Smooth muscle cell (in vitro differentiated cells): Measurements from ENCODE around the gene COL9A2. TPM values are rescaled to one million over a fixed set of nuclear protein-coding genes. Genes with fewer than 3 reads are reported as not detected.

Experiments used
- DNase-seq: peaks from one replicate; lab custom pipeline; 2025; ENCODE audit not compliant: unreplicated experiment; lab: John Stamatoyannopoulos, UW
- H2AFZ ChIP-seq: fragments of 200-600 bp; sonication (generic); 2 replicates; pipeline ENCODE4 v1.6.0; 2016; ENCODE audit warnings: antibody characterized with exemption, low read depth, mild to moderate bottlenecking
- H3F3A ChIP-seq: fragments of 200-600 bp; sonication (generic); 2 replicates; pipeline ENCODE4 v1.6.0; 2017; ENCODE audit warnings: antibody characterized with exemption, low read depth
- H3K27ac ChIP-seq: fragments of 200-600 bp; sonication (generic); 2 replicates; pipeline ENCODE4 v1.5.1; 2016; ENCODE audit warnings: low read depth, mild to moderate bottlenecking
- H3K27me3 ChIP-seq: fragments of 200-600 bp; sonication (generic); 2 replicates; pipeline ENCODE4 v1.6.1; 2016; ENCODE audit warnings: low read depth, mild to moderate bottlenecking
- H3K36me3 ChIP-seq: fragments of 200-600 bp; sonication (generic); 2 replicates; pipeline ENCODE4 v1.5.1; 2016; ENCODE audit warnings: low read depth
- H3K4me1 ChIP-seq: fragments of 200-600 bp; sonication (generic); 2 replicates; pipeline ENCODE4 v1.5.1; 2016; ENCODE audit warnings: low read depth
- H3K4me2 ChIP-seq: fragments of 200-600 bp; sonication (generic); 2 replicates; pipeline ENCODE4 v1.6.0; 2016; ENCODE audit warnings: mild to moderate bottlenecking
- H3K4me3 ChIP-seq: fragments of 200-600 bp; sonication (generic); 2 replicates; pipeline ENCODE4 v1.5.1; 2016; ENCODE audit warnings: mild to moderate bottlenecking
- H3K79me2 ChIP-seq: fragments of 200-600 bp; sonication (generic); 2 replicates; pipeline ENCODE4 v1.6.0; 2016; ENCODE audit warnings: low read depth, mild to moderate bottlenecking
- H3K9ac ChIP-seq: fragments of 200-600 bp; sonication (generic); 2 replicates; pipeline ENCODE4 v1.6.0; 2016; ENCODE audit warnings: low read depth
- H3K9me3 ChIP-seq: fragments of 200-600 bp; sonication (generic); replicated peaks from 2 replicates; pipeline ENCODE4 v1.5.1; 2016; ENCODE audit warnings: low read depth
- H4K20me1 ChIP-seq: fragments of 200-600 bp; sonication (generic); 2 replicates; pipeline ENCODE4 v1.6.0; 2016; ENCODE audit warnings: low read depth
- whole genome bisulfite sequencing: methylation state at CpG from one replicate; pipeline ENCODE4 v1.1.7; 2016; ENCODE audit warnings: low lambda C conversion rate; 5-methylcytosine and 5-hydroxymethylcytosine counted together
- polyA plus RNA-seq: library from polyadenylated mRNA; unstranded; fragments of >200 nt; fragmentation: Nextera tagmentation; extraction: Ambion mirVana; gene quantifications from 2 replicates; pipeline ENCODE4 v1.2.1, GENCODE V29; 2016
- total RNA-seq: library from RNA; depleted of rRNA; stranded (reverse); fragments of >200 nt; gene quantifications from 2 replicates; pipeline ENCODE4 v1.2.3, GENCODE V29; 2014
- TF ChIP-seq, protein P1 (sequence below): fragments of 200-600 bp; sonication (generic); IDR thresholded peaks from 2 replicates; pipeline ENCODE4 v1.5.1; 2017; ENCODE audit warnings: borderline replicate concordance, mild to moderate bottlenecking, antibody characterized with exemption; ENCODE audit not compliant: insufficient read depth, poor library complexity, severe bottlenecking

Gene COL9A2
- total and polyA plus RNA-seq, 2 experiments from 2014 or later = 8.0 to 24.5 TPM

DNA sequence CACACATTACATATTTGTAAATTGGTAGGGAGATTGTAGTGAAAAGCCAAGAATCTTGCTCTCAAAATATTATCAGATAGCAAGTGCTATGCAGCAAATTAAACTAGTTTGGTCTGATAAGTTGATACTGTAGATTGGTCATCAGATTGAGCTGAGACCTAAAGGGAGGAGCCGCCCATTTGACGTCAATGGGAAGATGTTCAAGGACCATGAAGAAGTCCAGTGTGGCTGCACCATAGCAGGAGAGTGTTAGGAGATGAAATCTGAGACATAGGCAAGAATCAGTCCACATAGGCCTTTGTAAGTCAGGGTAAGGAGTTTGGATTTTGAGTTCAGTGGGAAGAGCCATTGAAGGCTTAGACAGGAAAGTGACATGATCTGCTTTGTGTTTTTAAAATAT lies 42.8 kb downstream of the COL9A2 start:
- H3K27ac ChIP-seq = no peak overlapping the region
- H3K36me3 ChIP-seq = peaks cover 12% of the 10 kb centered on the region
- no peaks in the 10 kb centered on the region for H3K4me1 ChIP-seq
- no peaks in the 10 kb centered on the region for H3F3A ChIP-seq
- no peak overlapping the region for H3K4me2 ChIP-seq
- H2AFZ ChIP-seq = no peak overlapping the region
- no peaks in the 10 kb centered on the region for H3K27me3 ChIP-seq
- H3K9ac ChIP-seq = no peak overlapping the region
- H3K4me3 ChIP-seq = no peak overlapping the region
- DNase-seq = no peak
- TF ChIP-seq, protein P1, sequence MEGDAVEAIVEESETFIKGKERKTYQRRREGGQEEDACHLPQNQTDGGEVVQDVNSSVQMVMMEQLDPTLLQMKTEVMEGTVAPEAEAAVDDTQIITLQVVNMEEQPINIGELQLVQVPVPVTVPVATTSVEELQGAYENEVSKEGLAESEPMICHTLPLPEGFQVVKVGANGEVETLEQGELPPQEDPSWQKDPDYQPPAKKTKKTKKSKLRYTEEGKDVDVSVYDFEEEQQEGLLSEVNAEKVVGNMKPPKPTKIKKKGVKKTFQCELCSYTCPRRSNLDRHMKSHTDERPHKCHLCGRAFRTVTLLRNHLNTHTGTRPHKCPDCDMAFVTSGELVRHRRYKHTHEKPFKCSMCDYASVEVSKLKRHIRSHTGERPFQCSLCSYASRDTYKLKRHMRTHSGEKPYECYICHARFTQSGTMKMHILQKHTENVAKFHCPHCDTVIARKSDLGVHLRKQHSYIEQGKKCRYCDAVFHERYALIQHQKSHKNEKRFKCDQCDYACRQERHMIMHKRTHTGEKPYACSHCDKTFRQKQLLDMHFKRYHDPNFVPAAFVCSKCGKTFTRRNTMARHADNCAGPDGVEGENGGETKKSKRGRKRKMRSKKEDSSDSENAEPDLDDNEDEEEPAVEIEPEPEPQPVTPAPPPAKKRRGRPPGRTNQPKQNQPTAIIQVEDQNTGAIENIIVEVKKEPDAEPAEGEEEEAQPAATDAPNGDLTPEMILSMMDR = no peak
- peaks cover 10% of the 10 kb centered on the region for H3K79me2 ChIP-seq
- WGBS = 98% methylated on average over 2 of the region's 2 CpGs
- H4K20me1 ChIP-seq = peaks cover 13% of the 10 kb centered on the region
- no peaks in the 10 kb centered on the region for H3K9me3 ChIP-seq

DNA sequence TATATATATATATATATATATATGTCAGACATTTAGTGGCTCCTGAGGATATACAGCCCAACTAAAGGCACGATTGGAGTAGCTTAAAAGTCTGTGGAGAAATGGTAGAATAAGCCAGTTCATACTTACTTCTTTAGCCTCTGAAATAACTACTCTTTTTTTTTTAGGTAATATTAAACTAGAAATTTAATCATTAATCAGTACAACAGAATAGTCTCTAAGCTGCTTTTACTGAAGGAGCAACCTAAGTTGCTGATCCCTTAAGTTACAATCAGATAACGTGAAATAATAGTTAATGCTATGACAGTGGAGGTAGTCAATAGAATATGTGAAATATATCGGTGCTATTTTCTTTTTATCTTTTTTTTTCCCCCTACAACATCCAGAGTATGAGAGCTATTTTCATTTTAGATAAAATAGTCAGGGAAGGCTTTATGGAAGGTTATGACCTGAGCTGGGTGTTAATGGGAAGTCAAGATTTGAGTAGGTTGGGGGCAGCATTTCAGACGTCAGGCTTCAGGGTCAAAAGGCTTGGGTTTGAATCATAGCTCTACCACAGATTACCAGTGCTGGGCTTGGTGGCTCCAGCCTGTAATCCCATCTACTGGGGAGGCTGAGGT lies 43.4 kb downstream of the COL9A2 start:
- Histone ChIP-seq H3K9ac (no peak overlapping the region), H3K9me3 (no peaks in the 10 kb centered on the region), H3K4me1 (no peaks in the 10 kb centered on the region), H2AFZ (no peak overlapping the region), H3K36me3 (peaks cover 9% of the 10 kb centered on the region), H3K79me2 (peaks cover 6% of the 10 kb centered on the region), H4K20me1 (peaks cover 6% of the 10 kb centered on the region), H3F3A (no peaks in the 10 kb centered on the region), H3K4me2 (no peak overlapping the region), H3K27ac (no peak overlapping the region), H3K27me3 (no peaks in the 10 kb centered on the region), H3K4me3 (no peak overlapping the region)
- TF ChIP-seq, protein P1 = no peak
- WGBS = 91% methylated on average over 4 of the region's 4 CpGs
- no peak for DNase-seq

DNA sequence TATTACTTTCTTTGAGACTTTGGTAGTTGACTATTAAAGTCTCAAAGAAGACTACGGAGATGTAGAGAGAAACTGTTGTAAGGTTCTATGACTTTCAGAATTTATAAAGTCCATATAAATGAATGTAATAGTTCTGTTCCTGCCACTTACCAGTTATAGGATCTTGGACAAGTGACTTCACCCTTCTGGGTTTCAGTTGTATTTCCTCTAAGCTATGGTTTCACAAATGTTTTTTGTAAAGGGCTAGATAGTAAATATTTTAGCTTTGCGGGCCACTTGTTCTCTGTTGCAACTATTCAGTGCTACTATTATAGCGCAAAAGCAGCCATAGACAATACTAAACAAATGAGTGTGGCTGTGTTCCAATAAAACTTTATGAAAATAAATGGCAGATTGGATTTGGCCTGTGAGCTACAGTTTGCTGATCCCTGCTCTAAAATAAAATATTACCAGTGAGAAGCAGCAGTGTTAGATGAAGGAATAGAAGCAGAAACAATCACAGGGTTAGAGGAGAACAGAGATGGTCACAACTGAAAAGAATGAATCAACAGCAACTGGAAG lies 44.4 kb downstream of the COL9A2 start:
- no peak overlapping the region for H3K27ac ChIP-seq
- H3K9me3 ChIP-seq = no peaks in the 10 kb centered on the region
- H3K4me3 ChIP-seq = no peak overlapping the region
- DNase-seq = no peak
- no peak overlapping the region for H3K9ac ChIP-seq
- H3F3A ChIP-seq = no peaks in the 10 kb centered on the region
- WGBS = 96% methylated on average over 3 of the region's 3 CpGs
- no peak overlapping the region for H2AFZ ChIP-seq
- peaks cover 7% of the 10 kb centered on the region for H4K20me1 ChIP-seq
- TF ChIP-seq, protein P1 = no peak
- H3K79me2 ChIP-seq = peaks cover 2% of the 10 kb centered on the region
- peaks cover 18% of the 10 kb centered on the region for H3K36me3 ChIP-seq
- no peaks in the 10 kb centered on the region for H3K27me3 ChIP-seq
- no peak overlapping the region for H3K4me2 ChIP-seq
- H3K4me1 ChIP-seq = no peaks in the 10 kb centered on the region
